Measurements from ENCODE around the gene LIPC.

DNA sequence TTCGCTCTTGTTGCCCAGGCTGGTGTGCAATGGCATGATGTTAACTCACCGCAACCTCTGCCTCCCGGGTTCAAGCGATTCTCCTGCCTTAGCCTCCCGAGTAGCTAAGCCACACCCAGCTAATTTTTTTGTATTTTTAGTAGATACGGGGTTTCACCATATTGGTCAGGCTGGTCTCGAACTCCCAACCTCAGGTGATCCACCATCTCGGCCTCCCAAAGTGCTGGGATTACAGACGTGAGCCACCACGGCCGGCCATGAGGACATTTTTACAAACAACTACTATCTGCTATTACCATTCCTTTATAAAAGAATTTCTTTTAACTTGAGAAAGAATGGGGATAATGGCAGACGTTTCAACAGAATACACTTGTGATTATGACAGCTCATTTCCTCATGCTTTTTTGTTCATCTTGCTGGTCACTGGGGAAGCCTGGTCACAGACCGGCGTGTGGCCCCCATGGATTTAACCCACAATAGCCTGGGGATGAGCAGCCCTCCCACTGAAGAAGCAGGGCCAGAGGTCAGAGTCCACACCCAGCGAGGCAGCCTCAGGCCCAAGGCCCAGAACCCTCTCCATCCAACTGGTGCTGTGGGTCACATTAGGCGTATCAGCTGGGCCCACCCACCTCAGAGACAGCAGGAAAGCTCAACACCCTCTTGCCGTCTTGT is 112.0 kb downstream of the LIPC start:
- TF ChIP-seq, protein P1, sequence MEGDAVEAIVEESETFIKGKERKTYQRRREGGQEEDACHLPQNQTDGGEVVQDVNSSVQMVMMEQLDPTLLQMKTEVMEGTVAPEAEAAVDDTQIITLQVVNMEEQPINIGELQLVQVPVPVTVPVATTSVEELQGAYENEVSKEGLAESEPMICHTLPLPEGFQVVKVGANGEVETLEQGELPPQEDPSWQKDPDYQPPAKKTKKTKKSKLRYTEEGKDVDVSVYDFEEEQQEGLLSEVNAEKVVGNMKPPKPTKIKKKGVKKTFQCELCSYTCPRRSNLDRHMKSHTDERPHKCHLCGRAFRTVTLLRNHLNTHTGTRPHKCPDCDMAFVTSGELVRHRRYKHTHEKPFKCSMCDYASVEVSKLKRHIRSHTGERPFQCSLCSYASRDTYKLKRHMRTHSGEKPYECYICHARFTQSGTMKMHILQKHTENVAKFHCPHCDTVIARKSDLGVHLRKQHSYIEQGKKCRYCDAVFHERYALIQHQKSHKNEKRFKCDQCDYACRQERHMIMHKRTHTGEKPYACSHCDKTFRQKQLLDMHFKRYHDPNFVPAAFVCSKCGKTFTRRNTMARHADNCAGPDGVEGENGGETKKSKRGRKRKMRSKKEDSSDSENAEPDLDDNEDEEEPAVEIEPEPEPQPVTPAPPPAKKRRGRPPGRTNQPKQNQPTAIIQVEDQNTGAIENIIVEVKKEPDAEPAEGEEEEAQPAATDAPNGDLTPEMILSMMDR (IDR thresholded peaks at IDR 0.05) = no peak
- TF ChIP-seq POLR2A (IDR thresholded peaks at IDR 0.05) = no peak

Data from testis (tissue), 2 donors.